NCI-H748 (cell line): Measurements from ENCODE around the gene DLX3.
"Not testable (repeated sequence)": the region's sequence is repeated elsewhere in the genome, so short reads cannot be mapped to it uniquely, and the experiment has no call there.

Source experiments
- DNase-seq: peaks from one replicate; lab custom pipeline; 2025; ENCODE audit not compliant: unreplicated experiment; lab: John Stamatoyannopoulos, UW

DLX3 gene

DNA sequence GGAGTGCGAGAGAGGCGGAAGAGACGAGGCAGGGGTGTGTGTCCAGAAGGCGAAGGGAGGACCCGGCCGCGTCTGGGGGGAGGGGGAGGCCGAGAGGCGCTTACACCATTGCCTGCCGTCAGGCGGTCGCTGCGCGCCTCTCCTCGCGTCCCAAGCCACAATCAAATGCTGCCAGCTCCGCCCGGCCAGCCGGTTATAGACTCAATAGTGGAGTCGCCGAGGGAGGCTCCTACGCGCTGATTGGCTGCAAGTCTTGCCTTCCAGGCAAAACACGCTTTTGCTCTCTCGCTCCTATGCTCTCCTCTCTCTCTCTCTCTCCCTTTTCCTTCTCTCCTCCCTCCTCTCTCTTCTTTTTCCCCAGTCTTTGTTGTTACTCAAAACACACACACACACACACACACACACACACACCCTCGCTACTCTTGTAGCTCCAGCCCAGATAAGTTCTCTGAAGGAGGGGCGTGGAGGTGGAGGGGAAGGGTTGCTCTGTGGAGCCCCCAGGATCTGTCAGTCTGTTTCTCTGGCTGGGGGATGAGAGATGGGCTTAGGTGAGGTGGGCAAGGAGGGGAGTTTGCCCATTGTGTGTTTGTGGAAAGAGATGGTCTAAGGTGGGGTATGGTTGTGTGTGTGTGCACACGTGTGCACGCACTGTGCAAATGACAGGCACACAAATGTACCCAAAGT, at the start of gene DLX3:
Gene DLX3, minus strand, starts transcription at position 170 of the 684 bp plus-strand sequence. CDS start 226 bp downstream, outside the sequence.
- peak; percentile 88 for DNase-seq

DNA sequence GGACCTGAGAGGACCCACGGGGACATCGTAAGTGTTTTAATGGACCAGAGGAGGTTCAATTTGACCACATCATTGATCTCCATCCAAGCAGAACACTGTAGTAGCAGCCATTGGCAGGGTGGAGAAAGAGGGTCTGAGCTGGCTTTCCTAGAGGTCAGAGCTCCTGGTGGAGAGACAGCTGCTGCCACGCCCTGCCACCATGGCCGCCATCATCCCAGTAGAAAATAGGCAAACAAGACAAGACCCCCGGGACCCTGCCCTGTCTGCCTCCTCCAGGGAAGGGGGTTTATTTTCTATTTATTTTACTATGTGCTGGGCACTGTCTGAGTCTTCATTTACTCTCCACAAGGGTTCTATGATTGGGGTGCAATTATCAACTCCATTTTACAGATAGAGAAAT, 49.5 kb upstream of the DLX3 start:
- no peak for DNase-seq

DNA sequence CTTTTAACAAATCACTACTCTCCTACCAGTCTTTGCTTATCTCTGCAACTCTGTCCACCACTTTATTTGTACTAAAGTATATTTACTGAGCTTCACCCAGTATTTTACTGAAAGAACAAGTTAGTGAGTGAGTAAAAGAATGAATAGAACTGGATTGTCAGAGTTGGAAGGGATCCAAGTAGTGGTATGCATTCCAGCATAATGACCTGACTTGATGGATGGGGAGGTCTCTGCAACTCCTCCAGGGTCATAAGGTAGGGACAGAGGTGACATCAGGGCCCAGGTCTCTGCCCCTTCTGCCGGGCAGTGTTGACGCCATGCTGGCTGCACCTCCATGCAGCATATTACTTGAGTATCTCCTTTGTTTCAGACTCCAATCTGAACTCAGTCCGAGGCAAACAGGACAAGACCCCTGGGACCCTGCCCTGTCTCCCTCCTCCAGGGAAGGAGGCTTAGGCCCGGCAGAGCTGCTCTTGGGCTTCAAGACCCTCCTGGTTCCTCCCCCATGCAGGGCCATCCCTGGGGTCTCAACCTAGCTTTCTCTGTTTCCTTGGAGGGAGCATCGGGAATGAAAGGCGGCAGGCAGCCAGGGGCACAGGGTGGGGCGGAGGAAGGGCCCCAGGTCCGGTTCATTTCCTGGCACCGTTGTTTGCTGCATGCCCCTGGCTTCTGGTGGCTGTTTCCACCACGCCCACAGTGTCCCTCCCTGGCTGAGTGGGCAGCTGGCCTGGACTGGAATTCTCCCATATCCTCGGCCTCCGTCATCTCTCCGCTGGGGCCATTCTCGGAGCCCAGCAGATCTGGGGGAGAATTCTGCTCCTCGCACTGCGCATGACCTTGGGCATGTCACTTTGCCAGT, 48.5 kb upstream of the DLX3 start:
- no peak for DNase-seq

DNA sequence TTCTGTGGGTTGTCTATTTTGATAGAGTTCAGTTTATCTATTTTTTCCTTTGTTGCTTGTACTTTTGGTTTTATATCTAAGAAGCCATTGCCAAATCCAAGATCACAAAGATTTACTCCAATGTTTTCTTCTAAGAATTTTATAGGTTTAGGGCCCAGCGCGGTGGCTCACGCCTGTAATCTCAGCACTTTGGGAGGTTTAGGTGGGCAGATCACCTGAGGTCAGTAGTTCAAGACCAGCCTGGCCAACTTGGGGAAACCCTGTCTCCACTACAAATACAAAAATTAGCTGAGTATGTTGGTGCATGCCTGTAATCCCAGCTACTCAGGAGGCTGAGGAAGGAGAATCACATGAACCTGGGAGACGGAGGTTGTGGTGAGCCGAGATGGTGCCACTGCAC, 47.2 kb upstream of the DLX3 start:
- no peak for DNase-seq

DNA sequence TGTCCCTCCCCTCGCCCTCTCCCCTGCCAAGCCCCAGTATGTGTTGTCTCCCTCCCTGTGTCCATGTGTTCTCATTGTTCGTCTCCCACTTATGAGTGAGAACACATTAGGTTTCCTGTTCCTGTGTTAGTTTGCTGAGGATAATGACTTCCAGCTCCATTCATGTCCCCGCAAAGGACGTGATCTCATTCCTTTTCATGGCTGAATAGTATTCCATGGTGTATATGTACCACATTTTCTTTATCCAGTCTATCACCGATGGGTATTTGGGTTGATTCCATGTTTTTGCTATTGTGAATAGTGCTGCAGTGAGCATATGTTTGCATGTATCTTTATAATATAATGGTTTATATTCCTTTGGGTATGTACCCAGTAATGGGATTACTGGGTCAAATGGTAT, 45.5 kb upstream of the DLX3 start:
- not testable (repeated sequence) for DNase-seq

DNA sequence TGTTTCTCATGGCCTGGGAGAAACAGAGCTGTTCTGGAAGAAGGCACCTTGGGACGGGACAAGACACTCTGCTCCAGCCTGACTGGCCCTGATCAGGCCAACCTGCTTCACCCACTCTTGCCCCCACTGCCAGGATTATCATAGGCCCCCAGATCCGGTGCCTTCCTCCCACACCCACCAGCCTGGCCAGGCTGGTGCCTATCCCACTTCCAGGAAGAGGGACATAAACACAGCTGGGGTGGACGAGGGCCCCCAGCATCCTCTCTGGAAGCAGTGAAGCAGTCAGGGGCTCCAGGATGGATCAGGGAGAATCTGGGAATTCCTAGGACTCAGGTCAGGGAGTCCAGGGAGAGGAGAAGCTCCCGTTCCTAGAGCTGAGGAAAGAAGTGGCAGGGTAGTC, 44.0 kb upstream of the DLX3 start:
- DNase-seq, result no peak

DNA sequence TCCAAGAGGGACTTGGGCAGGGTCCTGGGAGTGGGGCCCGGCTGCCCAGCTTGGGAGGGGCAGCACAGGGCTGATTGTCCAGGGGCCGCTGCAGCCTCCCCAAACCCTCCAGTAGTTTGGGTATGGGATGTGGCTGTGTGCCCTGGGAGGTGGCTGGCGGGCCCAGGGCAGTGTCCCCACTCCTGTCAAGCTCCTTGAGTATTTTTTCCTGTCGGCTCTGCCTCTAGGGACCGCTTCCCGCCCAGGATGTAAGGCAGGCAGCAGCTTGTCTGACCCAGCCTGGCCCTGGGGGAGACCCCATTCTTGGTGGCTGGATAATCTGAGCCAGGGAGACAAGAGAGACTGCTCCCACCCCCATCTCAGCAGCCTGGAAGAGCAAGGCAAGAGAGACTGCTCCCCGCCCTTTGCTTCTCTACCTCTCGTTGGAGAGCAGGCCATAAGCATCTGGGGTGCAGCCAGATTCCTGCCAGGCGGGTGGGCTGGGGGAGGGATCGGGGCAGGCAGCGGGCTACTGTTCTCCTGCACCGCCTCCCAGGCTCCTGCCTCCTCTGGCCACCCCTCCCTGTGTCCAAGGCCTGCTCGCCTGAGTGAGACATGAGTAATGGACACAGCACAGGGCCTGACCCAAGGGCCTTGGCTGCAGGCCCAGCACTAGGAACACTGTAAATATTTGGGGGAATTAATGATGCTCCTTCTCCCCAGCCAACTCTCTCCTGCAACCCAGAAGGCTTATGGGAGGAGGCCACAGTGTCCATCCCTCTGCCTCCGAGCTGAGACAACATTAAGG, 42.5 kb upstream of the DLX3 start:
- DNase-seq, result no peak

DNA sequence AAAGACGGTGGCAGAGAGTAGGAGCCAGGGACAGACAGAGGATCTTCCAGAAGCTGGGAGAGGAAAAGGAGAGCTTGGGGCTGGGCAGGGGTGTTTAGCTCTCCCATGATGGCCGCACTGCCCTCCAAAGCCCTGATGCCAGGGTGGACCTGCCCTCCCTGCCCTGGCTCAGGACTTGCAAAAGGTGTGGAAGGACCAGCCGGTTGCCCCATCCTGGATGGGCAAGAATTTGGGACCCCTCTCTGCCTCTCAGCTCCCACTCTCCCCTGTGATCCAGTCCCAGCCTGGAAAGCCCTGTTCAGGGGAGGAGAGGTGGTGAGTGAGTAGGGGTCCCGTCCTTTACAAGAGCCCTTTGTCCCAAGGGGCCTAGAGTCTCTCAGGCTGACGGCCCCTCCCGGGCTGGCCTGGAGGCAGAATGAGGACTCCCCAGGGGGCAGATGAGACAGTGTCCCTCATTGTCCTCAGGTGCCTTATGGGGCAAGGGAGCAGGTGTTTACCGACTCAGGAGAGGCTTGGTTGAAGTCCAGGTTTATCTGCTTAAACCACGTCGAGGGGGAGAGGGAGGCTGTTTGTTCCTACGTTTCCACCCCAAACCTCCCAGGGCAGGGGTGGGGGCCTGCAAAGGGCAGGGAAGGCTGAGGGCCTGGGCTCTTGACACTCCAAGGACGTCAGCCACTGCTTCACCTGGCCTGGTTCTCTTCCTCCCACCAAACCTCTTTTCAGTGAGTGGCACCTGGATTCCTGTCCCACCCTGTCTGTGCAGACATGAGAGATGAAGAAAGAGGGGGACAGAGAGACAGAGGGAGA, 41.6 kb upstream of the DLX3 start:
- DNase-seq, result no peak

DNA sequence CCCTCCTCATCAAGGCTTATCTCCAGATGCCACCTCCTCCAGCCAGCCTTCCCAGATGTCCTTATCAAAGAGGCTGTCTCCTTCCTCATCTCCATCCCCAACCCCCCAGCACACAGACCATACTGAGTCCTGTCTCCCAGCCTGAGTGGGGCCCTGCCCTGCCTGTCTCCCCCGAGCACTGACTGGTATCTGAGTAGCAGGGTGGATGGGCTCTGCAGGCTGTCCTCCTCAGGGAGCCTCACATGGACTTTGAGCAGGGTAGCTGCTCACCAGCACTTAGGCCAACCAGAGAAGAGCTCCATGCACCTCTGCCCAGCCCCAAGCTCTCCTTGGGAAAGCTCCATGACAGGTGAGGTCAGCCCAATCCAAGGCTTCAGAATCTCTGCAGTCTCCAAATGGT, 40.9 kb upstream of the DLX3 start:
- DNase-seq, result no peak

DNA sequence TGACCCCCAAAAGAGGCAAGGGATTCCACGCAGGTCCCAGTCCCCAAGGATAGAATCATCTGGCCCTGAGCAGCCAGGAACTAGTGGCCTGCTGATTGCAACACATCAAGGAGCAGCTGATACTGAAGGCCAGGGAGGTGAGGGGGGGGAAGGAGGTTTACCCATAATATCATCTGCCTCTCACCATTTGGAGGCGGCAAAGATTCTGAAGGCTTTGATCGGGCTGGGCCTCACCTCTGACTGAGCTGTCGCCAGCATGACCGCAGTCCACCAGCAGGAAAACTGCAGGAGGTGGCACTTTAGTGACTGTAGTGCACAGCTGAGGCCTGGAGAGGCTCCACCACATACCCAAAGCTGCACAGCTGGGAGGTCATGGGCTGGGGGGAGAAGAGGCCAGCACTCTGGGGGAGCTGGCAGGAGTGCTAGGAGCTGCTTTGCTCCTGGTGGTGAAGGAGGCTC, 40.4 kb upstream of the DLX3 start:
- no peak for DNase-seq

DNA sequence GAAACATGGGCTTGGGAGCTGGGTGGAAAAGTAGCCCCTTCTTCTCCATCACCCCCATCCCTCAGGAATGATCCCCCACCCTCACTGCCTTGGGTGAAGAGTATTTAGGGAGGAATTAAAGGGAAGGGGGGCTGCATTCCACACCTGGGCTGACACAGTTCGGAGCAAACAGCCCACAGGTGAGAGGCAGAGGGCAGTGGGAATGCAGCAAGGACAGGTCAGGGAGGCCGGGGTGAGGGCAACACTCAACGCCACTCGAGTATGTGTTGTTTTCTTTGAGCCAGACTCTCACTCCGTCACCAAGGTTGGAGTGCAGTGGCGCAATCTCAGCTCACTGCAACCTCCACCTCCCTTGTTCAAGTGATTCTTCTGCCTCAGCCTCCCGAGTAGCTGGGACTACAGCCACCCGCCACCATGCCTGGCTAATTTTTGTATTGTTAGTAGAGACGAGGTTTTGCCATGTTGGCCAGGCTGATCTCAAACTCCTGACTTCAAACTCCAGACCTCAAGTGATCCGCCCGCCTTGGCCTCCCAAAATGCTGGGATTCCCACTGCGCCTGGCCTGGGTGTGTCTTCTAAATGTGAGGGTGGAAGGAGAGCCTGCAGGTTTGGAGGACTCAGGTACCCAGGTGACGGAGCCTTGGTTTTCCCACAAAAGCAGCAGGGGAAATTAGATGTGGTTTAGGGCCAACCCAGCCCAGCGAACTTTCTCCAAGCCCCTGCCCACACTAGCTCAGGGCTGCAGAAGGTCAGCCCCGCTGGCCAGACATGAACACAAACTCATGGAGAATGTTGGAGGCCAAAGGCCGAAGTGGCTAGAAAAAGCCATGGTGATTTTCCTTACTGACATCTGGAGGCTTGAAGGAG, 39.7 kb upstream of the DLX3 start:
- no peak for DNase-seq

DNA sequence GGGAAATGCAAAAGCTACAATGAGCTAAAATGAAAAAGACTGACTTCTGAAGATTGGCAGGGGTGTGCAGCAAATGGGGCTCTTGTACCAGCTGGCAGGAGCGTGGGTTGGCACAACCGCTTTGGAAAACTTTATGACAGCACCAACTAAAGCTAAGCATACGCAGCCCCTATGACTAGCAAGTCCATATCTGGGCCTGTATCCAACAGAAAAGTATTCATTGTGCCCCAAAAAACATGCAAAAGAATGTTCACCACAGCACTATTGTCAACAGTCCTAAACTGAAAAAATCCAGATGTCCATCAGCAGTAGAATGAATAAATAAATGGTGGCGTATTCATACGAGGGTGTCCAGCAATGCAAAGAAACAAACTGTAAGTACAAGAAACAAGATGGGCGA, 38.3 kb upstream of the DLX3 start:
- no peak for DNase-seq

DNA sequence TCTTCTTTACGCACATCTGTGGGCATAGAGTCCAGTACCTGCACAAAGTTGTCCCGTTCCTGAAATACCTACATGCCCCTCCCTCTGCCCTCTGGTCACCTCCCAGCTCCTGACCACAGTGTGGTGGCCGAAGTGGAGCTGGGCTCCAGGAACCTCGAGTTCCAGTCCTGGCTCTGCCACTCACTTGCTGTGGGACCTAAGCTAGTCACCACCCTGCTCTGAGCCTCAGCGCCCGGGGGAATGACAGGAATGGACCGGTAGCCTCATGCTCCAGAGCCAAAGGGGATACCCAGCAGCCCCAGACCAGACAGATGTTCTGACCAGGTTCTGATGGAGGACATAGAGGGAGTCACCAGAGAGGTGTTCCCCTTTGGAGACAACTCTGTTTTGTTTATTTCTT, 34.2 kb upstream of the DLX3 start:
- no peak for DNase-seq

DNA sequence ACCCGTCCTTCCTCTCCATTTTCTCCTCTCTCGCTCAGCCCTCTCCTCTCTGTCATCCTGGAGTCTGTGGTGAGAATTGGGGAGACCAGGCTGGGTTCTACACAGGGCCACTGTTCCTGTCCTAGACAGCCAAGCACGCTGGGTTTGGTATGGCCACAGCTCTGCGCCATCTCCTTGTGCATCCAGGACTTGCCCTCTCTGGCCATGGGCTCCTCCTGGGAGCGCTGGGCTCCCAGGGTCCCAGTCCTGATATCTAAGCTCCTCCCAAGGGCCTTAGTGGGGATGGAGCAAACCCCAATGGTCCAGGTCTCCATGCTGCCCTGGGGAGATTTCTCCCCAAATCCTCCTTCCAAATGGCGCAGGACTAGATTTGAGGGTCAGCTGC, 33.7 kb upstream of the DLX3 start:
- no peak for DNase-seq

DNA sequence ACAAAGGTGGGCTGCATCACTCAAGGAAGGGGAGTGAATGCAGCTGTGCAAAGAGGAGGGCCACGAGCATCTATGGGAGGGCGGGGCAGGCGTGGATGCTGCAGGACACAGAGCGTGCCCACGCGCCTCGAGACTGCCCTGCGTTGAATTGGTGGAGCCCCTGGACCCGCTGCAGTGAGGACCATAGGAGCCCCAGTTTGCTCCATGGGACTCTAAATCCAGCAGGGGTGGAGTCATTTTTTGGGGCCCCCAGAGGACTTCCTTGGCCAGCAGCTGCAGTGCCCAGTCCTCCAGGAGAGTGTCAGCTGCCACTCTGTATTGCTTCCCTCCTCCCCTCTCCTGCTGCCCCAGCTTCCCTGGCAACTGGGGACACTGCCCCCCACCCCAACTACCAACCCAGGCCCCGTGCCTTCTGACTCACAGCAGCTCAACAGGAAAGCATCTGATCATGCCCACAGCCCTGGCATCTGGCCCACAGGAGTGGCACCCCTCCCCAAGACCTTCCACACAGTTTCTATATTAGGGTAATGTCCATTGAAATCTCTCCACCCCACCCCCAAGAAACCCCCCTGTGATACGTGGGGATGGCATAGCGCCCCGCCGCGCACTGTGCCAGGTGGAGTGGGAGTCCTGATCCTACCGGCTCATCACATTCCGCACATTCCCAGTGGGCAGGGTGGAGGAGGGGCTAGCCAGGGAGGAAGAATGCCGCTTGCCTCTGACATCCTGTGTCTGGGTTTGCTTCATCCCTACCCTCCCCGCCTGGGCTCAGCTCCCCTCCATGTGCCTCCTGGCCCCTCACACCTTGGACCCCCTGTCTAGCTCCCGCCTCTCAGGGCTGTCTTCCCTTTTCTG, 33.1 kb upstream of the DLX3 start:
- no peak for DNase-seq

DNA sequence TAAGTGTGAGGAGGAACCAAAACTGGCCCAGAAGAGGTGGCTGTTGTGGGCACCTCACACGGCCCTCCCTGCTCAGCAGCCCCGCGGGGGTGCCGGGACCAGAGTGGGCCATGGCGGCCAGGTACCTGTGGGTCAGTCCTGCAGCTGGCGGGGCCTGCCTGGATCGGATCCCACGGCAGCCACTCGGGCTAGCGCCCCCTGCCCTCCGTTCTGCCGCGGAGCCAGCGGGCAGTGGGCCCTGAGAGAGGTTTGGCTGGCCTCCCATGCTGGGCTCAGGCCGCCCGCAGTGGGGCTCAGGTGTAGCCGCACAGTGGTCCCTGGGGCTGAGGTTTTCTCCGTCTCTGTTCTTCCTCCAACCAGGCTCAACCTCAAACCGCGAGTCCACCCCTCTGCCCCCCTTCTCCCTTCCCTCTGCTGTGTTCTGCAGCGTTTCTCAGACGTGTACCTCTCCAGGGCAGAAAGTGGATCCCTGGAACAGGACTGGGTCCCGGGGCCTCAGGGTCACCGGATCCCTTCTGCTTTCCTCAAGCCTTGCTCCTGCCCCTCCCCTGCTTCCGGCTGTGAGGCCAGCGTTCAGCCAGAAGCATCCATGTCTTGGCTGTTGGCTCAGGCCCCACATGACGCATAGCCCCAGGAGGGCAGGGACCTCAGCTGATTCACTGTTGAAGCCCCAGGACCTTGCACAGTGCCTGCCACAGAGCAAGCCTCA, 32.3 kb upstream of the DLX3 start:
- DNase-seq, result no peak

DNA sequence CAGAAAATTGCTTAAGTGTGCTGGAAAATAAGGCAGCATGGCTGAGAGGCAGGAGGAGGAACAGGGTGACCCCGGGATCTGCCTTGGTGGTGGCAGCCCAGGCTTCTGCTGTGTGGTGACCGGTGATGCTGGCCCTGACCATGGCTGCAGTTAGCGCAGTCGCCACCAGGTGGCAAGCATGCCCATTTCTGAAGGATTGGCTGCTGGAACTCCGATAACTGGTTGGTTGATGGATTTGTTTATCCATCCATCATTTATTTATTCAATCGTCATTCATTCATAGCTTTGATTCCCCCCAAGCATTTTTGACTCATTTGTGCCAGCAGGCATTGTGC, 31.8 kb upstream of the DLX3 start:
- DNase-seq, result peak; percentile 62

DNA sequence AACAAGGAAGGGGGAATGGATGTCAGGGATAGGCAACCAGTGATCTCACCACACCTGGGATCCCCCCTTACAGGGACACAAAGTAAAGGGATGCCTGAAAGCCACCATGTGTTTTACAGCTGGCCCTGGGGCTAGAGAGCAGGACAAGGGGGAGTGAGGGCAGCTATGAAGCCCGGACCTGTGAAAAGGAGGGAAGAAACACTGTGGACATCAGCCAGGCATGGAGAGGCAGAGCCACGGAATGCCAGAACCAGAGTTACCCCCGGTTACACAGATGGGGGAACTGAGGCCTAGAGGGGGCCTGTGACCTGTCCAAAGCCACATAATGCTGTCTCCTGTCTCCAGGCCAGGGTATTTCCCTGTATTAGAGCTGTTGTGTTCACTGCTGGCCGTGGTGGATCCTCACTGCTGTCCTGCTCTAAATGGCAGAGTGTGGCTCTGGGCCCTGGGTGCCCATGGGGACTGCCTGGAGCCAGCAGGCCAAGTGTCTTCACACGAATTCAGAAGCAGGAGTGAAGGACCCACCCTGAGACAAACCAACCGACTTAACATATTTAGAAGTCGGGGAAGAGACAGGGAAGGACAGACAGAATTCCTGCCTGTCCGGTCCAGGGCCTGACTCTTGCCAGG, 31.1 kb upstream of the DLX3 start:
- DNase-seq, result no peak
